ENCODE results near the gene PPL.

The PPL gene

GRCh38 chr16:4883501-4883900 is 53.4 kb downstream of the PPL start:
- DNase-seq: no peak

DNA sequence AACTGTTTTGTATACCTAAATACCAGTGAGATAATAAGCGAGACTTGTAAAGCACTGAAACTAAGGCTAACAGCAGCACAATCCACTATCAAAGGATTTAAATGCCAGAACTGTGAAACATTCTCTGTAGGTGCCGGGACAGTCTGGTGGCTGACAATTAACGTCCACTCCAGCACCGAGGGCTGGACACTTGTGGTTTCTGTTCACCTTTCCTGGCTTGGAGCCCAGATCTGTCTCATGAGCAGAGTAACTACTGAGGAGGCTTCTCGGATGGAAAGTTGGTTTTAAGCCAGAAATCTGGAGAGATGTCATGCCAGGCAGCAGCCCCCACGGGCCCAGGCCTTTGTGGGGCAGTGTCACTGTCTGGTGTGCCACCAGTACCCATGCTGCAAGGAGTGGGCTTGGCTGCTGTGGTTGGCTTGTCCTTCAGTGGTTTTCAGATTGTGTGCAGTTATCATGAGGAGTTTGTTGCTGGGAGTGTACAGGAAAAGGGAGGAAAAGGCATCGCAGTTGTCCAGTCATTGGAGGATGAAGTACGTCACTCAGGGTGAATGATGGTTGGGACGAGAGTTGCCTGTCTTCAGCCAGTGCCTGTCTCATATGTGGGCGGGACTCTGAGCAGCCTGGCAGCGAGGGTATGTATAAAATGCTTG is 54.2 kb downstream of the PPL start:
- DNase-seq: no peak

DNA sequence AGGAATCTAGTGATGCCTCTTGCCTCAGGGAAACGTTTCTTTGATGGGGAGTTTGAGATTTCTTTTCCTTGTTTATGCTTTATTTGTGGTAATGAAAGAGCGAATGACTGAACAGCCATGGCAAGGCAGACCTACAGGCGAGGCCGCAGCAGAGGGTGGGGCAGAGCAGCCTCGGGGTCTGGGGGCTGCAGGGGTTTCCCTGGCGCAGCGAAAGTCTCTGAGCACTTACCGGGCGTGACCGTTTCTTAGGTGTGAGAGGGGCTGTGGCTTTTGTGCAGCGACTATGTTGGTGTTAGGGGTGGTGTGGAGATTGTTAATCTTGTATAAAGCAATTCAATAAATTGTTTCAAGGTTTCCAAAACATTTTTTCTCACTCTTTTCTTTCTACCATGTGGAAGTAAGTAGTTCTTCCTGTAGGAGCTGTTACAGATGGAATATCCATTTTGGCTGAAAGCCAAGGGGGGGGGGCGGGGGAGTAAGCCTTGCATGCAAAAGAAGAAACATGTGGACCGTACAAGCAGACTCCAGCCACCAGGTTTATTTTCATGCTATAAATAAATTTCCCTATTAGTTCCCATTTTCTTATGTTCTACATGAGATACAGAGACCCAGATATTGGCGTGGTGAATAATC is 54.8 kb downstream of the PPL start:
- no peak for DNase-seq

GRCh38 chr16:4880006-4880580 is 56.9 kb downstream of the PPL start:
- DNase-seq: no peak

DNA sequence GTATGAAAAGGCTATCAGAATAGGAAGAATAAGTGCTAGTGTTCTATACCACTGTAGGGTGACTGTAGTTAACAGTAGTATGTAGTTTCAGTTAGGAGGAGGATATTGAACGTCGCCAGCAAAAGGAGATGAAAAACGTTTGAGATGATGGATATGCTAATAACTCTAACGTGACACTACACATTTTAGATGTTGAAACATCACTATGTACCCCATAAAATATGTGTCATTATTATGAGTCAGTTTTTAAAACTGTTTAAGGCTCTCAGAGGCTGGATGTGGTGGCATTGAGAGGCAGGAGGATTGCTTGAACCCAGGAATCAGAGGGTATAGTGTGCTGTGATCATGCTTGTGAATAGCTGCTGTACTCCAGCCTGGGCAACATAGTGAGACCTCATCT is 57.9 kb downstream of the PPL start:
- no peak for DNase-seq

DNA sequence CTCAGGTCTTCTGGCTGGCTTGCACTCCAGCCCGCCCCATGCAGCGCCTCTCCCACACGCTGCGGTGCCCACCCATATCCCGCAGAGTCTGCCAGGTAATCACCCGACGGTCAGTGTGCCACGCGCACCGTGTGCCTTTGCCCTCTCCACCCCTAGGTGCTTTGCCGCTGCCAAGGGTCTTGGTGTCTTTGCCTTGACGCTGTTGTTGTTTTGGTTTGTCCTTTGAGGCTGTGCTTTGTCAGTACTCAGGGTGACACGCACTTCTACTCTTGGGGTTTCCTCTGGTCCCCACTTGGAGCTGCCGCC is 59.6 kb downstream of the PPL start:
- DNase-seq: no peak

GRCh38 chr16:4876646-4877379 is 60.1 kb downstream of the PPL start:
- no peak for DNase-seq

DNA sequence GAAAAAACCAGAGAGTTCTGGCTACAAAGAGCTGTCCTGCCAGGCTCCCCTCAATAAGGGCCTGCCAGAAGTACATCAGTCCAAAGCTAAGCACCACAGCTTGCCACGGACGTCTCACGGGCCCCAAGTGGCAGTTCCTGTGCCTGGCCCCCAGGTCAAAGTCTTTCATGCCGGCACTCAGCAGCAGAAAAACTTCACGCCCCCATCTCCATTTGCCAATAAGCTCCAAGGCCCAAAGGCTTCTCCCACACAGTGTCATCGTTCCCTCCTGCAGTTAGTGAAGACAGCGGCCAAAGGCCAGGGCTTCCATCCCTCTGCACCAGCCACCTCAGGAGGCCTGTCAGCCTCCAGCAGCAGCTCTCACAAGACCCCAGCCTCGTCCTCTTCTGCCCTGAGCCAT is 62.3 kb downstream of the PPL start:
- no peak for DNase-seq

GRCh38 chr16:4873091-4873490 is 63.9 kb downstream of the PPL start:
- no peak for DNase-seq

DNA sequence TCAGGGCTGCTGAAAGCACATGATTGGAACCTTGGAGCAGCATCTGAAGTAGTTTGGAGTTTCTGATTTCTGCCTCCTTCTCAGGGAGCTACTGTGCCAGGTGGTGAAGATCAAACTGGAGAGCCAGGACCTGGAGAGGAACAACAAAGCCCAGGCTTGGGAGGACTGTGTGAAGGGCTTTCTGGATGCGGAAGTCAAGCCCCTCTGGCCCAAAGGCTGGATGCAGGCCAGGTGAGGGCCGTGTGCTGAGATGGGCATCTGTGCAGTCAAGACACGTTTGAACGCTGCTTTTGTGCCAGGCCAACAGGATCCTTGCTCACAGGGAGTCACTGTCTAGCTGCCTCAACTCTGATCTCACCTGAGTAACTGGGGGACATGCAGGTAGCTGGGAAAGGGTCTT is 65.9 kb downstream of the PPL start:
- no peak for DNase-seq

DNA sequence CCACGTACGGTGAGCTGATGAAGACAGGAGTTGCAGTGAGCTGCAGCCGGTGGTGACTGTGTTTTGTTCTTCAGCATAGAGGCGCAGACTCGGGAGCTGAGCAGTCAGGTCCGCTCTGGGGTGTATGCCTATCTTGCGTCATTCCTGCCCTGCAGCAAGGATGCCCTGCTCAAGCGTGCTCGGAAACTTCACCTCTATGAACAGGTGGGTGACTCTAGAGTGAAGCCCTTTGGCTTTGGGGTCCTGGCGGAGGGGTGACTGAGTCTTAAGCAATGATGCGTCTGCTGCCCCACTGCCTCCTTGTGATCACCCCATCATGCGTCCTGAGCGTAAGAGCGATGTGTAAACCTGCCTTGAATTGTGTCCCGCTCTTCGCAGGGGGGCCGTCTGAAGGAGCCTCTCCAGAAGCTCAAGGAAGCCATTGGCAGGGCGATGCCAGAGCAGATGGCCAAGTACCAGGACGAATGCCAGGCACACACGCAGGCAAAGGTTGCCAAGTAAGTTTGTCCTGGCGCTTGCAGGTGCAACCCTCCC is 66.7 kb downstream of the PPL start:
- DNase-seq: no peak

DNA sequence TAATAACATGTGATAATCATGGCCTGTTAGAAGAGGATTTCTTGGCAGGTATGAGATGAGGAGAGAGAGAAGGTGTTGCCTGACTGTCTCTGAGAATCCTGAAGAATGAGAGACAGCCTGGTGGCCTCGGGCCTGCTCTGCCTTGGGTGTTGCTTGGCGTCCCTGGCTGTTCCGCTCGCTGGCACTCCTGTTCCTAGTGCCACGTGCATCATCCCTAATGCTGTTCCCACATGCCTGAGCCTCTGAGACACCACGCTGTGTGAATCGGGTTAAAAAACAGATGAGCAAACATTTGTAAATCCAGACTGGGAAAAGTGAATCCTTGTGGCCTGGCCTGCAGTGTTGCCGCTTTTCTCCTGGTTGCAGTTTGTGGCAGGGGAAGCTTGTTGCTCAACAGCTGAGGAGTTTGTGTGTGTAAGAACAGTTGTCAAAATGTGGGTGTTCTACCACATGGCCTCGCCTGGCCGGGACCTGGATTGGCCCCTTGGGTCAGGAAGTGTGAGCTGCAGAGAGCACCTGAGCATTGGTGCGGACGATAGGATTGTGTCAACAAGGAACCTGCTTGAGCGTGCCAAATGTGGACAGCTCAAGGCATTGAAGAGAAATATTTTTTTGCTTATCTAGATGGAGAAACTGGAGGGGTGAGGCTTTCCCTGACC is 67.7 kb downstream of the PPL start:
- DNase-seq: no peak

GRCh38 chr16:4868535-4868934 is 68.4 kb downstream of the PPL start:
- DNase-seq: no peak

DNA sequence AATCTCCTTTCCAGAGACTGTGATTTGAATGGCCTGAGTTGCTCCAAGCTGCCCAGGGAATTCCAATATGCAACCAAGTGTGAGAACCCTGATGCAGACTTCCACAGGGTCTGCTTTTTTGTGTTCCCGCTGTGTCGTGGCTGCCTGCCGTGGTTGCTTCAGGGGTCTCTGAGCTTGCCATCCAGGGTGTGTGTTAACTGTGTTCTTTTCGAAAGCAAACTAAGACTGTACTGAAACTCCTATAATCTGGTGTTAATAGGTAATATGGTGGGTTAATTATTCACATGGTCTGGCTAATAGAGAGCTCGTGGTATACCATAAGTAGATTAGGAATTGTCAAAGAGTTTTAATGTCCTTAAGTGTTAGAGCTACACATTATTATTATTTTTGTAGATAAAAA is 68.9 kb downstream of the PPL start:
- no peak for DNase-seq

DNA sequence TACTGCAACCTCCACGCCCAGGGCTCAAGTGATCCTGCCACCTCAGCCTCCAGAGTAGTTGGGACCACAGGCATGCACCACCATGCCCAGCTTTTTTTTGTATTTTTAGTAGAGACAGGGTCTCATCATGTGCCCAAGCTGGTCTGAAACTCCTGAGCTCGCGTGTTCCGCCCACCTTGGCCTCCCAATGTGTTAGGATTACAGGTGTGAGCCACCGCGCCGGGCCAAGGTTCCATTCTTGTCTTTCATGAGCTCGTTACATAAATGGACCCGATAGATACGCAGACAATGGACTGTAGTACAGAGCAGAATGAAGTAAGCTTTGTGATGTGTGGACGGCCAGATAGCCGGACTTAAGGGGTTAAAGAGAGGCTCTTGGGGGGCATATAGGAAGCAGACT is 70.4 kb downstream of the PPL start:
- no peak for DNase-seq

DNA sequence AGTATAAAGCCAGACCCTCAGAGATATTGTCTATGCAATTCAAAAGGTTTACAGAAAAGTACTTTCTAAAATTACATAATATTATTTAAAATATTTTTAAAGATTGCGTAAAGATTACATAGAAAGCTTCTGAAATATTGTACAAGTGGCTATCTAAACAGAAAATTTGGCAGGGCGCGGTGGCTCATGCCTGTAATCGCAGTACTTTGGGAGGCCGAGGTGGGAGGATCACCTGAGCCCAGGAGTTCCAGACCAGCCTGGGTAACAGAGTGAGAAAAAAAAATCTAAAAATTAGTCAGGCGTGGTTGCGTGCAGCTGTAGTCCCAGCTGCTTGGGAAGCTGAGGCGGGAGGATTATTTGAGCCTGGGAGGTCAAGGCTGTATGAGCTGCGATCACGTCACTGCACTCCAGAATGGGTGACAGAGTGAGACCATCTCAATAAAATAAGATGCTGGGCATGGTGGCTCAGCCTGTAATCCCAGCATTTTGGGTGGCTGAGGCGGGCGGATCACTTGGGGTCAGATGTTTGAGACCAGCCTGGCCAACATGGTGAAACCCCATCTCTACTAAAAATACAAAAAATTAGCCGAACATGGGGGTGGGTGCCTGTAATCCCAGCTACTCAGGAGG is 71.6 kb downstream of the PPL start:
- no peak for DNase-seq

DNA sequence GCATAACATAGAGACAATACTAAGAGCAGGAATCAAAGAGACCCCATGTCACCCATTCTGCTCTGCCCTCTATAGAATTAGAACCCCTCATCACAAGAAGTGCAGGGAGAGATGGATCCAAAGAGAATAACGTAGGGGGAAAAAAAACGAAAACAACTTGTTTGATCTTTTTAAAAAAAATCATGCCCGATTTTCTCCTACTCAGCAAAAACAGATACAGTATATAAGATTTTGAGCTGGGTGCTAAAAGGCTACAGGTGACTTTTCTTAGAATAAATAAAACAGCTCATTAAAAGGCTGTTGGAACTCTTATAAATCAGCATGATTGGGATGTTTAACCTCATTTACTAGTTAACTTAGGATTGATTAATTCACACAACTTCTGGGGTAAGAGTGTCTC is 72.2 kb downstream of the PPL start:
- DNase-seq: no peak

- DNase-seq: no peak
Measured at GRCh38 chr16:4862639-4863038, 74.3 kb downstream of the PPL start.

DNA sequence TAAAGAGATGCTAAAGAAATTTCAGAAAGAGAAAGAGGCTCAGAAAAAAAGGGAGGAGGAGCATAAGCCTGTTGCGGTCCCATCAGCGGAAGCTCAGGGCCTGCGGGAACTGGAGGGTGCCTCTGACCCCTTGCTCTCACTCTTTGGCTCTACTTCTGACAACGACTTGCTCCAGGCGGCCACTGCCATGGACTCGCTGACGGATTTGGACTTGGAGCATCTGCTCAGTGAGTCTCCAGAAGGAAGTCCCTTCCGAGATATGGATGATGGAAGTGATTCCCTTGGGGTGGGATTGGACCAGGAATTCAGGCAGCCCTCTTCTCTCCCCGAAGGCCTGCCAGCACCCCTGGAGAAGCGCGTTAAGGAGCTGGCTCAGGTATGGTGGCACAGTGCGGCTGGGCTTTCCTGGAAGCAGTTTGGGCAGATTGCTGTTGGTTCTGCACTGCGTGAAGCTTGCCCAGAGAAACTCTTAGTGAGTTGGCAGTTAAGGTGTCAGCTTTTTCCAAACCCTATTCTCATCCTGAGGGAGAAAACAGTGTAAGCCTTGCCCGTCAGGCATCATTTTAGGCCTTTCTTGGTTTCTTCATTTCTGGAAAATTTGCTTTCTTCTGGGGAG is 76.1 kb downstream of the PPL start:
- DNase-seq: no peak

DNA sequence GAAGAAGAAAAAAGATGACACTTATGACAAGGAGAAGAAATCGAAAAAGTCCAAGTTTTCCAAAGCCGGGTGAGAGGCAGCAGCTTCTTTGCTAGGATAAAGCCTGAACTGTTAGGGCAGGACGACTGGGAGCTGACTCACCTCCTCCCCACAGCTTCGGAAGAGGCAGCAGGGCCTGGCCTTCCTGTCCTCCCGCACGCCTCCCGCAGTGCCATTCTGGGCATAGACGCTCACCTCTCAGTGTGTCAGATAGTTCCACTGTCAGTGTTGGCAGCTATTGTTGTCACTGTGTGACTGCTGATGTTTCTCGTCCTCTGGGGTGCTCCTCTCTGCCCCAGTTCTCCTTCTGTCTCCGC is 77.1 kb downstream of the PPL start:
- no peak for DNase-seq

- DNase-seq: no peak
Measured at GRCh38 chr16:4859190-4859899, 77.6 kb downstream of the PPL start.

DNA sequence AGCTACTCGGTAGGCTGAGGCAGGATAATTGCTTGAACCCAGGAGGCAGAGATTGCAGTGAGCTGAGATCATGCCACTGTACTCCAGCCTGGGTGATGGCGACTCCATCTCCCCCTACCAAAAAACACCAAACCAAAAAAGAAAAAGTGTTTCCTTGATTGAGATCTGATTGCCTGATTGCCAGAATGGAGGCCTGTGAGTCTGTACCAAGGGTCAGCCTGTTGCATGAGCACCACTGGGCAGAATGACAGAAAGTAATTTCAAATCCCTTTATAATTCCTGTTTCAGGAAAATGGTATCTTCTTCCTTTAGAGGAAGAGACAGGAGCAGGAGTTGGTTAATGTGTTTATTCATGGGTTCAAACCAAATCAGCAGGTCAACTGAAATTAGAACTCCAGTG is 81.1 kb downstream of the PPL start:
- no peak for DNase-seq

All from central memory CD4-positive, alpha-beta T cell (primary cell).